ENCODE results near the gene TCEA3. TPM values are rescaled to one million over a fixed set of nuclear protein-coding genes. Genes with fewer than 3 reads are reported as not detected.

The TCEA3 gene
- total RNA-seq, 1 experiment from 2014 or later = 1.5 TPM

GRCh38 chr1:23442751-23443150 lies 18.2 kb upstream of the TCEA3 start:
- POLR2A ChIA-PET = interaction anchor here (0.6 to 1.2 kb wide), 3 partner anchors 39 to 81 kb away, joined by 3 to 7 read pairs (median 4); no protein-coding TSS in a partner anchor
- H3K36me3 Mint-ChIP-seq (ENCODE audit: insufficient read depth, unreplicated experiment) = peaks cover 29% of the 10 kb centered on the region

GRCh38 chr1:23441446-23442148 lies 17.0 kb upstream of the TCEA3 start:
- Mint-ChIP-seq H3K36me3 (ENCODE audit: insufficient read depth, unreplicated experiment) (peaks cover 19% of the 10 kb centered on the region), H3K27me3 (ENCODE audit: insufficient read depth, unreplicated experiment) (no peaks in the 10 kb centered on the region), H3K27ac (ENCODE audit: low read depth, unreplicated experiment) (peak overlapping the region; percentile 73), H3K4me1 (ENCODE audit: insufficient read depth, unreplicated experiment) (peaks cover 6% of the 10 kb centered on the region), H3K9me3 (ENCODE audit: unreplicated experiment) (no peaks in the 10 kb centered on the region), H3K4me3 (ENCODE audit: unreplicated experiment) (no peak overlapping the region)
- ChIA-PET POLR2A (interaction anchor here (1.6 kb wide), 1 partner anchor 14 kb away, joined by 3 read pairs; no protein-coding TSS in a partner anchor), CTCF (interaction anchor here (1.0 kb wide), 1 partner anchor 38 kb away, joined by 6 read pairs; no protein-coding TSS in a partner anchor)
- intact Hi-C loops (cut with micrococcal nuclease) = no loop called here
- TF ChIP-seq CTCF (IDR thresholded peaks at IDR 0.05; ENCODE audit: unreplicated experiment) = no peak
- no peak for DNase-seq (ENCODE audit: unreplicated experiment)
- no TSS peak for BruUV-seq (replicated peaks)

More at GRCh38 chr1:23442751-23443150, 18.2 kb upstream of the TCEA3 start:
- no peaks in the 10 kb centered on the region for H3K9me3 Mint-ChIP-seq (ENCODE audit: unreplicated experiment)
- peak; percentile 36 for DNase-seq (ENCODE audit: unreplicated experiment)
- BruUV-seq (replicated peaks) = no TSS peak
- intact Hi-C loops (cut with micrococcal nuclease) = no loop called here
- peaks cover 6% of the 10 kb centered on the region for H3K4me1 Mint-ChIP-seq (ENCODE audit: insufficient read depth, unreplicated experiment)
- CTCF ChIA-PET = interaction anchor here (0.5 kb wide), 1 partner anchor 331 kb away, joined by 3 read pairs; no protein-coding TSS in a partner anchor
- no peak overlapping the region for H3K27ac Mint-ChIP-seq (ENCODE audit: low read depth, unreplicated experiment)
- no peaks in the 10 kb centered on the region for H3K27me3 Mint-ChIP-seq (ENCODE audit: insufficient read depth, unreplicated experiment)
- no peak overlapping the region for H3K4me3 Mint-ChIP-seq (ENCODE audit: unreplicated experiment)
- TF ChIP-seq CTCF (IDR thresholded peaks at IDR 0.05; ENCODE audit: unreplicated experiment) = no peak

GRCh38 chr1:23438545-23438944 lies 14.0 kb upstream of the TCEA3 start:
- Mint-ChIP-seq H3K4me3 (ENCODE audit: unreplicated experiment) (no peak overlapping the region), H3K27me3 (ENCODE audit: insufficient read depth, unreplicated experiment) (no peaks in the 10 kb centered on the region)

GRCh38 chr1:23437355-23437664 lies 12.8 kb upstream of the TCEA3 start:
- Mint-ChIP-seq H3K27me3 (ENCODE audit: insufficient read depth, unreplicated experiment) (no peaks in the 10 kb centered on the region), H3K36me3 (ENCODE audit: insufficient read depth, unreplicated experiment) (peaks cover 38% of the 10 kb centered on the region), H3K9me3 (ENCODE audit: unreplicated experiment) (no peaks in the 10 kb centered on the region), H3K27ac (ENCODE audit: low read depth, unreplicated experiment) (no peak overlapping the region), H3K4me1 (ENCODE audit: insufficient read depth, unreplicated experiment) (peaks cover under 1% of the 10 kb centered on the region), H3K4me3 (ENCODE audit: unreplicated experiment) (no peak overlapping the region)
- CTCF ChIA-PET = interaction anchor here (0.6 kb wide), 1 partner anchor 14 kb away, joined by 3 read pairs; no protein-coding TSS in a partner anchor
- POLR2A ChIA-PET = no interaction called here
- intact Hi-C loops (cut with micrococcal nuclease) = no loop called here
- DNase-seq (ENCODE audit: unreplicated experiment) = no peak
- BruUV-seq (replicated peaks) = no TSS peak
- no peak for TF ChIP-seq CTCF (IDR thresholded peaks at IDR 0.05; ENCODE audit: unreplicated experiment)

More at GRCh38 chr1:23438545-23438944, 14.0 kb upstream of the TCEA3 start:
- intact Hi-C loops (cut with micrococcal nuclease) = no loop called here
- Mint-ChIP-seq H3K9me3 (ENCODE audit: unreplicated experiment) (no peaks in the 10 kb centered on the region), H3K27ac (ENCODE audit: low read depth, unreplicated experiment) (no peak overlapping the region), H3K4me1 (ENCODE audit: insufficient read depth, unreplicated experiment) (peaks cover 6% of the 10 kb centered on the region), H3K36me3 (ENCODE audit: insufficient read depth, unreplicated experiment) (peaks cover 25% of the 10 kb centered on the region)
- DNase-seq (ENCODE audit: unreplicated experiment) = no peak
- BruUV-seq (replicated peaks) = no TSS peak
- no peak for TF ChIP-seq CTCF (IDR thresholded peaks at IDR 0.05; ENCODE audit: unreplicated experiment)
- POLR2A ChIA-PET = no interaction called here
- CTCF ChIA-PET = no interaction called here
